HG03378 (cell line): ENCODE data around the gene SLC19A3.

ENCODE experiments used
- ATAC-seq: cut with Tn5 transposase; IDR thresholded peaks from one replicate; pipeline ENCODE4 v1.9.1; 2021; ENCODE audit warnings: mild to moderate bottlenecking, moderate library complexity; ENCODE audit not compliant: unreplicated experiment

SLC19A3 gene

DNA sequence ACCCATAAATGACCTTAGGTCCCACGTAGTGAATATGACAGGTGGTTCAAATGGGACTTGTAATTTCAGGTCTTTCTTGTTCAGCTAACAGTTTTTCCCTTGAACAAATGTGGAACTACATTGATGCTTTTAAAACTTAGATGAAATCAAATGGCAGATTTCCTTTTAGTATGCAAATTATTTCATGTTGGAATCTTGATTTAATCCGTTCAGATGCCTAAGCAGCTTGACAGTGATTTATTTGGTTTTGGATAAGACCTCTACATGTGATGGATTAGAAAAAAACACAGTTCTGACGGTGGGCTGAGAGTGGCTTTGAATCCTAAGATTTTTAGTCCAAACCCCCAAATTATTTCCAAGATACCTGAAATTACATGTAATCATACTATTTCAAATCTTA lies 83.6 kb downstream of the SLC19A3 start:
- no peak for ATAC-seq
